ENCODE measurements around the gene BMAL2.
A peak's percentile ranks its signal among the peaks of the same experiment; 100 is the strongest.

The BMAL2 gene, protein sequence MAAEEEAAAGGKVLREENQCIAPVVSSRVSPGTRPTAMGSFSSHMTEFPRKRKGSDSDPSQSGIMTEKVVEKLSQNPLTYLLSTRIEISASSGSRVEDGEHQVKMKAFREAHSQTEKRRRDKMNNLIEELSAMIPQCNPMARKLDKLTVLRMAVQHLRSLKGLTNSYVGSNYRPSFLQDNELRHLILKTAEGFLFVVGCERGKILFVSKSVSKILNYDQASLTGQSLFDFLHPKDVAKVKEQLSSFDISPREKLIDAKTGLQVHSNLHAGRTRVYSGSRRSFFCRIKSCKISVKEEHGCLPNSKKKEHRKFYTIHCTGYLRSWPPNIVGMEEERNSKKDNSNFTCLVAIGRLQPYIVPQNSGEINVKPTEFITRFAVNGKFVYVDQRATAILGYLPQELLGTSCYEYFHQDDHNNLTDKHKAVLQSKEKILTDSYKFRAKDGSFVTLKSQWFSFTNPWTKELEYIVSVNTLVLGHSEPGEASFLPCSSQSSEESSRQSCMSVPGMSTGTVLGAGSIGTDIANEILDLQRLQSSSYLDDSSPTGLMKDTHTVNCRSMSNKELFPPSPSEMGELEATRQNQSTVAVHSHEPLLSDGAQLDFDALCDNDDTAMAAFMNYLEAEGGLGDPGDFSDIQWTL

DNA sequence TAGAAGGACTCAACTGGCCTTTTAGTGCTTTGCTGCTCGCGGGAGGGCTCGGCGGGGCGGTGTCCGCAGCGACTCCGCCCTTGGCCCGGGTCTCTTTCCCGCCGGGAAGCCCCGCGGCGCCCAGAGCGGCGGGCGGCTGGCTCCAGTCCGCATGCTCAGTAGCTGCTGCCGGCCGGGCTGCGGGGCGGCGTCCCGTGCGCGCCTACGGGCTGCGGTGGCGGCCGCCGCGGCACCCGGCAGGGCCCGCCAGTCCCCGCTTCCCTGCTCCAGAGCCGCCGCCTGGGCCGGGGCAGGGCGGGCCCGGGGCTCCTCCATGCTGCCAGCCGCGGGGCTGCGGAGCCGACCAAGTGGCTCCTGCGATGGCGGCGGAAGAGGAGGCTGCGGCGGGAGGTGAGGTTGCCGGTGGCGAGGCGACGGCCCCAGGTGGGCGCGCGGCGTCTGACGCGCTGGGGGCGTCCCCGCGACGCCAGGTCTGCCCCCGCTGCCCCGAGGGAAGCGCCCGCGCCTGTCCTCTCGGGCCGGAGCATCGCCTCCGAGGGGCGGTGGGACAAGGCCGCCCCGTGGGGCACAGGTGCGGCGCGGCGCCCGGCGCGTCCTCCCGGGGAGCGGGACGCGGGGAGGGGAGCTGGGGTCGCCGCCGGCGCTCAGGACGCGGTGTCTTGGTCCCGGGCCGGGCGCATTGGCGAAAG is at the start of gene BMAL2:
Gene BMAL2 (plus strand): TSS at position 123 of the 689 bp plus-strand sequence. CDS start 237 bp downstream, at position 360.
- DNase-seq (ENCODE audit: low read depth in 3 of 3), result peak in 2 of 3 donors; percentile 12 to 36

DNA sequence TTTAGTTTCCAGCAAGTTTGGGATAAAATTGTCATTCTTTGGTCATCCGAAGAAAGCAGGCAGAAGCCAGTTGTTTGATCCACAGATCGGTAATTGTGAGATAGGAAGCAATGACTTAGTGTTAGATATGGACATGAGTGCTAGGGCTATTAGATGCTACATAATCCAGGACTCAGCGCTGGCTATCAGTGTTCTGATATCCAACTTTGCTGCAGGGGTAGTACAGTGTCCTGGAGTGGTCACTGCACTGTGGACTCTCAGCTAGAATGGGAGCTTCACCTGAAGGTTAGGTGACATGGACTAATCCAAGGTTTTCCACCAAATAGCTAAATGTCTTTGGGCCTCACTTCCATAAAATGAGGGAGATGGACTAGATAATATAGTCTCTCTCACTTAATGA is 48.6 kb upstream of the BMAL2 start:
- no peak for DNase-seq (ENCODE audit: low read depth in 3 of 3)

DNA sequence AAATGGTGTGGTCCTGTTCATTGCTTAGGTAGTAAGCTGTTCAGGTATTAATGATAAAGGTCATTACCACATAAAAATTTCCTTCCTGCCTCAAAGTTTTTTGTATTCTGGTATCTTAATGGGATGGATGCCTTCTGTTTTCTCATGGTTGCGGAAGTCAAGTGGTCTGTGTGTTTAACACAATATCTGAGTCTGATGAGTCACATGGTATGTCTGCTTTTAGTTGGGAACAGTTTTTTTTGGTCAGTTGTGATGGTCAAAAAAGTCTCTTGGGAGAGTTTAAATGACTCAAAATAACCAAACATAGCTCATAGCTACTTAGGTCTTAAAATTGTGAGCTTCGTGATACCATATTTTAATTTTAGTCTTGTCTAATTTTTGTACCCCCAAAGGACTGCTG is 47.9 kb upstream of the BMAL2 start:
- DNase-seq (ENCODE audit: low read depth in 3 of 3), result no peak

DNA sequence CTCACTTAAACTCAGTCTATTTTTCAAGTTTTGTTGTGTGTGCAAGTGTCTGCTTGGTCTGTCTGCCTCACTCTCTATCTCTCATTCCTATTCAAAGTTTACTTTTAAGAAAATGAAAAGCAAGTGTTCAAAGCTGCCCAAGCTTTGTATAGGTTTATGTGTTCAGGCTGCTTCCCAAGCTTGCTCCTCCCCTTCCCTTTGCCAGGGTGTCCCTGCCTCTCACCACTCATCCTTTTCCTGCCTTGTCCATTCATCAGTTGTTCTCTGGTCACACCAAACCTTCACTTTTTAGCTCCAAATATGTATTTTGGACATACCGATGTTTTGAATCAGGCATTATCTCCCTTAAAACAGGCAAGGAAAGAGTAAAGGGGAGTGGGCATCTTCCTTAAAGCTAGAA is 47.2 kb upstream of the BMAL2 start:
- DNase-seq (ENCODE audit: low read depth in 3 of 3), result no peak

DNA sequence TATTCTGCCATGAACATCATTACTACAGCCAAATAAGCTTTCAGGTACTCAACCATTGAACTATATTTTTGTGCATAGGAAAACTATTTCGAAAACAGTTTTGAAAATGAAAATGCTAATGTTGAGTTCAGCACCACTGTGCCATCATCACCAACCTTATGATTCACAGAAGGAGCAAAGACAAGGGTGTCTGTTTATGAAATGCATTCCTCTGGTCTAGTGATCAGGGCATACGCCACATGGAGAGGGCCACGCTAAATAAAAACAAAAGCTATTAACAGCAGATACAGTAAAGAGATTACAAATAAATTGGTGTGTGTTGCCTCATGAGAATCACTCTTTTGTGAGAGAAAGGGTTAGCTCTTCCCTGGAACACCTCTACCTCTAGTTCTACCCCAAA is 43.2 kb upstream of the BMAL2 start:
- no peak for DNase-seq (ENCODE audit: low read depth in 3 of 3)

DNA sequence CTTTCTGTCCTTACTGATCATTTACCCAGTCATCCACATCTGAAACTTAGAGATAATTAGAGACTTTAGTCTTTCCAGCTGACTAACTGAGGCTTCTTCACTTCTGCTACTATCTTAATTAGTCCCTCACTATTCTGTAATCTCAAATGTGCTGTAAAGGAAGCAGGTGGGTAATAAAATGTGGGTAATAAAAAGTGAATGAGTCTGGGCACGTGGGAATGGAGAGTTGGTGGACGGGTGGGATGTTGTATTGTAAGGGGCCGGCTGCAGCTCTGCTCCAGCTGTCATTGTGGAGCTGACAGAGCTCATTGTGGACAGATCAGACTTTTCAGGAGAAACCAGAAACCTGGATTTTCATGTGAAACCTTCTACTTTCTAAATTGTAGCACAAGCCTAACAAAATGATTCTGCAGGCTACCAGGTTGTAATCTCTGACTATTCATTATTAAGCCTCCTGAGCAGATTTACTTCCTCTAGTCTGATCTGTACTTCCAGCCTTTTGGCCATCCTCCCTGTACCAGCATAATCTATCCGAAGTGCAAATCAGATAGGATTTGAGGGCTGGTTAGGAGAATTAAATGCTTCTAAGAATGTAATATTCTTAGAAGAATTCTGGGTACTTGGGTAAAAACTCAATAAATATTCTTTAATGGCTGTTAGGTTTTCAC is 42.0 kb upstream of the BMAL2 start:
- DNase-seq (ENCODE audit: low read depth in 3 of 3), result no peak

DNA sequence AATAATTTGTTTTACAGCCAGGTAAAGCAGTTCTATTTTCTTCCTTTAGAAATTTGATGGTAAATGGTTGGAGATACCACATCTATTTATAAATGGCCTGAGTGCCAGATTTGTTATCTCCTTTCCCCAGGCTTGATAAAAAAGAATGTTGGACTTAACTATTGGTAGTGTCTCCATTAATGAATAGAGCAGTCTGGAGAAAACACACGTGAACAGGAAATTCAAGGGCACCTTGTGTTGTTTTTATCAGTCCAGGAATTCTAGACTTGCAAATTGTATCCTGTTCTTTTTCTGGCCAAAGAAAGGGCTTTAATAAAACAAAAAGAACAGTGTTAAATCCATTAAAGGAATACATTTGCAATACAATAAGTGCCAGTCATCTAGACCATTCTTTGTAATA is 40.8 kb upstream of the BMAL2 start:
- DNase-seq (ENCODE audit: low read depth in 3 of 3), result no peak

DNA sequence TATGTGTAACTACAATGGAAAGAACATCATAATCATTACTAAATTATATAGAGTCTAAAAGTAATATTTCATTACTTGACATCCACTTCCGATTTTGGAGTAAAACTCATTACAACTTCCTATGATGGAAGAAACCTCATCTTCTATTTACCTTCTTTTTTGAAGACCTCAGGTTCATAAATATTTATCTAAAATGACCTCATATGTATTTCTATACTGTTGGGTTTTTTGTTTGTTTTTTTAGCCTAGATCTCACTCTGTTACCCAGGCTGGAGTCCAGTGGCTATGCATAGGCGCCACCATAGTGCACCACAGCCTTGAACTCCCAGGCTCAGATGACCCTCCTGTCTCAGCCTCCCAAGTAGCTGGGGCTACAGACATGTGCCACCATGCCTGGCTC is 39.9 kb upstream of the BMAL2 start:
- DNase-seq (ENCODE audit: low read depth in 3 of 3), result no peak

DNA sequence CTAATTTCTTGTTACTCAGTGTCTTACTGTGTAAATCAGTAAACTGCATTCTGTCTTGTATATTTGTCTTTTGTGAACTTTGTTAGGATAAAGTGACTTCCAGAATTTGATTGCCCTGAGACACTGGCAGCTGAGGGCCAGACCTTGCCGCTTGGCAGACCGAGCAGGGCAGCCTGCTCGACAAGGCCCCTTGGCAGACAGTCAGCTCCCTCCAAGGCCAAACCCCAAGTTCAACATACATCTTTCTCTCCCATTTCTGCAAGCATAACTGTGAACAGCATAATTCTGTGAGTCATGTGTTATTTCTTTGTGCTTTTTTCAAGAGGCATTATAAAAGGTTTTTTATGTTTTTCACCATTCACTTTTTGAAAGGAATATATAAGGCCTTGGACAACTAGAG is 39.2 kb upstream of the BMAL2 start:
- no peak for DNase-seq (ENCODE audit: low read depth in 3 of 3)

DNA sequence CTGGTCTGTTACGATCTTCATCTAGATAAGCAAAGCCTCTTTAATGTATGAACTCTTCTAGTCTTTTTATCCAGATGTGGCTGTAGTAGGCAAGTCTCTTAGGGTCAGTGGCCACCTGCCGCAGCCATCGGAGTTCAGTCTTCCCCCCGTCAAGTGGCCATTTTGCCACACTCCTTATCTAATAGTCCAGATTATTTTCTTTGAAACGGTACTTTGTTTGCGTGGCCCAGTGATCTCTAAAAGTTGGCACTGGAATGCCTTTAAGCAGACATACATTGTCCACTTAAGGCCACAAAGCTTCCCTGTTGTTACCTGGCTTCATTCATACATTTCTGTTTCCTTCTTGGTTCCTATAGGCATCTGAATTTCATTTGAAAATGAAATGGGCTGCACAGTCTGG is 36.0 kb upstream of the BMAL2 start:
- DNase-seq (ENCODE audit: low read depth in 3 of 3), result no peak

DNA sequence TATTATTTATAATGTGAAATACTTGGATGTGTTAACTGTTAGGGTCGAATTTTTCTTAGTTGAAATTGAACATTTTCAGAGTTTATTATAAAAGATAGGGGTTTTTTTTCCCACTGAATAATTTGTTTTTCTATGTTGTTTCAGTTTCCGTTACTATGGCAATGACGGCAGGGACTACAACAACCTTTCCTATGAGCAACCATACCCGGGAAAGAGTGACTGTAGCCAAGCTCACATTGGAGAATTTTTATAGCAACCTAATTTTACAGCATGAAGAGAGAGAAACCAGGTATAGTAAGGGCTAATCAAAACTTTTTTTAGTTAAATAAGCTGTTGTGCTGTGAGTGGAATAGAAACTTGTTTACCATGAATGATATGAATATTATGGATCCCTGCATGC is 35.1 kb upstream of the BMAL2 start:
- DNase-seq (ENCODE audit: low read depth in 3 of 3), result no peak

DNA sequence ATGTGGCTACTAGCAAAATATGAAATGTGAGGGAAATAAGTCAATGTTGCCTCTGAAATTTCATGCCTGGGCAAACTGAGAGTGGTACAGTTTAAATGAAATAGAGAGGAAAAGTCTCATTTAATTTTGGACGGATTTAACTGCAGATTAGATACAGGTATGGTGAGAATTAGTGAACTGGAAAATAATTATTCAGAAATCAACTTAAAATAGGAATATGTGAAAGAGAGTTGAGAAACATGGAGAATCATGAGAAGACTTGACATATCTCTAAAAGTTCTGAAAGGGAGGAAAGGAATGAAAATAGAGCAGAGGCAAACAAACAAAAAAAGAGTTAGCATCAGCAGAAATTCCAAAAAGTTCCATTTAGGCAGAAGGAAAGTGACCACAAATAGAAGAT is 33.5 kb upstream of the BMAL2 start:
- no peak for DNase-seq (ENCODE audit: low read depth in 3 of 3)

DNA sequence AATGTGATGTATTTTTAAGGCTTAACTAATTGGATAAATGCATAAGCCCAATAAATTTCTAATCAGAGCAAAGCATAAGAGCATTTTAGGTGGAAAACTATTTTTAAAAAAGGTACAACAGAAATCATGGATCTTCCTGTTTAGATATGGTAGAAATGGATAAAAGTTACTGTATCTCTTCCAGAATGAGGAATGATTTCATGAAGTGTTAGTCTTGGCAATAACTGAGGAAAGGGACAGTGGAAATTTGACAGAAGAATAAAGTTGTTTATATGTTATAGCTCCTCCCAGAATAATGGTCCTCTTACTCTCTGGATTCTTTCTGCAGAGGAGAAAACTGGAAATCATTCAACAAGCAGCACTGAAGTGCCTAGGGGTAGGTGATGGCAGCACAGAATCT is 32.4 kb upstream of the BMAL2 start:
- no peak for DNase-seq (ENCODE audit: low read depth in 3 of 3)

DNA sequence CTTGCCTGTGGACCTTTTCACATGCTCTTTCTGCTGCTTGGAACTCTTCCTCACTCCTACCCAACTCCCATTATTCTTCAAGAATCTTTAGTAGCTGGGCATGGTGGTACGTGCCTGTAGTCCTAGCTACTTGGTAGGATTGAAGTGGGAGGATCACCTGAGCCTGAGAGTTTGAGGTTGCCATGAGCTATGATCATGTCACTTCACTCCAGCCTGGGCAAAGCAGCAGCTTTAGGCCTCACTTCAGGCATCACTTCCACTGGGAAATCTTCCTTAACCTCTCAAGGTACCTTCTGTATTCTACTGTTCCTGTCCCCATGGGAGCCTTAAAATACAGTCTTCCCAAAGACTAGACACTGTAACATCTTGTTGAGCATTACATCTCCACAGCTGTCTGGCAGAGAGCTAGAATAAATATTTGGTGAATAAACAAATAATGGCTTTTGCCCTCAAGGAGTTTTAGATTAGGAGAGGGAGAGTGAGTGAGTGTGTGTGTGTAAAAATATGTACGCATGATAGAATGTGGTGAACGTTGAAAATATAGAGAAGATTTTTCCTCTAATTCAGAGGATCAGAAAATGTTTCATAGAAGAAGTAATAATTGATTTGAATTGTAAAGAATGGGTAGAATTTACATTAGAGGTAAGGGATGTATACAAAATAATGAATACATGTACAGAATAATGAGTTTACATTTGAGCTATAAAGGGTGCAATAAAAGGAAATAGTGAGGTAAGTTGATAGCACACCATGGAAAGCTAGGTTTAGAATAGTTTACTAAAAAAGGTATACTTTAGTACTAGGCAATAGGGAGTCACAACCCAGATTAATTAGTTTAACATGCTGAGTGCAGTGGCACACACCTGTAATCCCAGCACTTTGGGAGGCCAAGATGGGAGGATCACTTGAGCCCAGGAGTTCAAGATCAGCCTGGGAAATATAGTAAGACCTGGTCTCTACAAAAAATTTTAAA is 29.2 kb upstream of the BMAL2 start:
- DNase-seq (ENCODE audit: low read depth in 3 of 3), result no peak

DNA sequence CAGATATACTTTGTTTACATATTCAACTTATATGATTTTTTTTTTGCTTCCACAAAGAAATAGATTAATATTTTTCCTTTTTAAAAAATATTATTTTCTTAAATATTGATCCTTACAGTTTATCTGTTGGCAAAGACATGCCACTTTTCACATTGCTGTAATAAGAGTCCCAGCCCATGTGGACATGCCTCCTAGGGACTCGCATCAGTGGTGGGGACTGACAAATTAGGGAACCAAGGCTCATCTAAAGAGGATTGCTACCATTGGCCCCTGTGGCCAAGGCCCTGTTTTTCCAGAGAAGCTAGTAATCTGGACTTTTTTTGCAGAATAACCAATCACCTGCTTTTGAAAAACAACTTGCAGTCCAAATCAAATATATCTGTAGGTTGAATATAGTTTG is 27.8 kb upstream of the BMAL2 start:
- no peak for DNase-seq (ENCODE audit: low read depth in 3 of 3)

DNA sequence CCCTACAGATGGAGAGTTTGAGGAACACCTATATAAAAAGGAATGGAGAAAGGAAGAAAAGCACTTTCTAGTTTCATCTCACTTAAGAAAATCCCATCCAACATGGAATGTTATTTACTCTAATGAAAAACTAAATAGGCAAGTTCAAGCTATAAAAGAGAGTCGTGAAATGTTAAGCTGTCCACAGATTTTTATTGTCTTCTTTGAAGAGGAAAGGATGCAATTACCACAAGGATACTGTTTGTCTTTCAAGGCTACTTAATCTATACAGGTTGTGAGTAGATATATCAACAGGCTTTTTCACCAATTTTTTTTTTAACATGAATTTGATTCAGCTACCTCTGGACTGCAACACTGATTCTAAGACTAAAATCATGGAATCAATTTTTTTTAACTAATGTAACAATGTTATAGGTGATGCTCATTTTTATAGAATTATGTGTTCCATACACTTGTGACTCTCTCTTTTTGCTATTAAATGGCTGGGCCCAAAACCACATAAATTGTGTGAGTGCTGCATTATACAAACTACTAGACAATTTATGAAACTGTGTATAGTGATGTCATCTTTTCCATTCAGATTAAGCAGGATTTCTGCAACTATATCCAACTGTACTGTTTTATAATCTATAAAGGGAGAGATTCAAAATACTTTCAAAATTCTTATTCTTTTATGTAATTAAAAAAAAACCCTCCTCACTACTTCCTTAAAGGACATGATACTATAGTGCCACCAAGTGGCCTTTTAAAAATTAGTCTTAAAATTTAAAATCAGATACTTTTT is 26.8 kb upstream of the BMAL2 start:
- no peak for DNase-seq (ENCODE audit: low read depth in 3 of 3)

DNA sequence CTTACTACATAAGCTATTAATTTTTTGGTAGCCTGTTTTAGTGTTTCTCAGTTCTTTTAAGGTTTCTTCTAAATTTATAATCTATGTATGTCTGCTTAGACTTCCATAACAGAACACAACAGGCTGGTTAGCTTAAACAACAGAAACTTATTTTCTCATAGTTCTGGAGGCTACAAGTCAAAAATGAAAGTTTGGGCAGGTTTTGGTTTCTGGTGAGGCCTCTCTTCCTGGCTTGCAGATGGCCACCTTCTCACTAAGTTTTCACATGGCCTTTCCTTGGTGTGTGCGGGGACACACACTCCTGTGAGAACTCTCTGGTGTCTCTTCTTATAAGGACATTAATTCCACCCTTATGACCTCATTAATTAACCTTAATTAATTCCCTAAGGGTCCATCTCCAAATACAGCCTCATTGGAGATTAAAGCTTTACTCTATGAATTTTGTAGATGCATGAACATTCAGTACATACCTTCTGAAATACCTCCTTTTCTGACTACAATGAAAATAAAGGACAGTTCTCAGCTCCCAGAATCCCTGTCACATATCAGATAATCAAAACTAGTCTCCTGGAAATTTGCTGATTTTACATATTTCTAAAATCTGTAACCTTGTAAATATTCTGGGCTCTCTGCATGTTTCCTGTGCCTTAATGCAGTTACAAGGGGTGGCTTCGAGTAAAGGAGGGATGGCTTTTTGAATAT is 23.2 kb upstream of the BMAL2 start:
- DNase-seq (ENCODE audit: low read depth in 3 of 3), result no peak

DNA sequence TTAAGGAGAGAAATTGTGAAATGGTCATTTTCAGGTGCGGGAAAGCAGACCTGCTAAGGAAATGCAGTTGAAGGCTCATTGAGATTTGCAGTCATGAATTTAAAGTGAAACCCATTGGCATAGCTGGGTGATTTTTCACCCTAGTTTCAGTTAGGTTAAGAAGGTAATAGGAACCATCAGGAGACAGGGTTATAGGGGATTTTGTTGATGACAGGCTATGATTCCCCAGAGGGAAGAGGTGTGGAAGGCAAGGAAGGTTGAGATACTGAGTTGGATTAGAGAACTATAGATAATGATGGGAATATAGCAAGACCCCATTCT is 22.7 kb upstream of the BMAL2 start:
- no peak for DNase-seq (ENCODE audit: low read depth in 3 of 3)

DNA sequence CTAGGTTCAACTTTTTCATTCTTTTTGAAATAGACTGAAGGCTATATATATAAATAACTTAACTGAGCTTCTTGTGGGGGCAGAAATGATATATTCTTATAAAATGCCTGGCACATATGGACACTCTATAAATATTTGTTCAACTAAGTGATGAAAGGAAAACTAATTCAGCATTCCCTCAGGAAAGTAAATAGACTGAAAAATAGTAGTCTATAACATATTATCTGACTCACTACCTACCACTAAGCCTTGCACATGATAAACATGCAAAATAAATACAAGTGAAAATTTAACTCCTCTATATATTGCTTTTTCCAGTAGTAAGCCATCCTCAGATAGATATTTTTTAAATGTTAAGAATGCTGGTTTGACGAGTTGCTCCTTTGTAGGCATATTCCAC is 15.7 kb upstream of the BMAL2 start:
- DNase-seq (ENCODE audit: low read depth in 3 of 3), result no peak

DNA sequence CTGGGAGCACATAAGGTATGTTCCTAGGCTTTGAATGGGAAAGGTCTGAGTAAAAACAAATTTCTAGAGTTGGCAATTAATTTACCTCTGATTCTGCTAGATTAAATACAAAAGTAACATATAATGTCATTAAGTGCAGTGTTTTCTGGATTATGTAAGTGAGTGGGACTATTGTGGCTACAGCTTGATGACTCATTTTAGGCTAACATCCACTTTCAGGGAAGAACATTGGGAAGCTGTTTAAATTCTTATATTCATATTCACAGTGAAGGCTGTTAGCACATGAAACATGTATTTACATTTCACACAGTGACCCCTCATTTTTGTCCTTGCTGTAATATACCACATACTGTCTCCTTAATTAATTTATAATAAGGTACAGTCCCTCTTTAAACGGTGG is 13.2 kb upstream of the BMAL2 start:
- DNase-seq (ENCODE audit: low read depth in 3 of 3), result no peak
